ENCODE results near the gene SPRYD3.

GRCh38 chr12:53064613-53065436 is 14.4 kb downstream of the SPRYD3 start:
- no peak for TF ChIP-seq MAX (IDR thresholded peaks at IDR 0.05)
- TF ChIP-seq CEBPB (IDR thresholded peaks at IDR 0.05): no peak
- TF ChIP-seq EP300 (IDR thresholded peaks at IDR 0.05; ENCODE audit: borderline replicate concordance): no peak
- no peak for TF ChIP-seq RAD21 (IDR thresholded peaks at IDR 0.05; ENCODE audit: low read depth)
- no peak for TF ChIP-seq NFIC (IDR thresholded peaks at IDR 0.05)
- TF ChIP-seq EGR1 (IDR thresholded peaks at IDR 0.05): no peak
- no peak for TF ChIP-seq TCF12 (IDR thresholded peaks at IDR 0.05; ENCODE audit: low read depth)
- no peak for TF ChIP-seq FOXM1 (IDR thresholded peaks at IDR 0.05; ENCODE audit: borderline replicate concordance, low read depth)
- no peak for TF ChIP-seq YY1 (IDR thresholded peaks at IDR 0.05; ENCODE audit: low read depth)

Measured in Ishikawa (cell line).